Inflammatory macrophage (primary cell): ENCODE results near the gene CLCN7.
A peak's percentile ranks its signal among the peaks of the same experiment; 100 is the strongest.

Experiments used
- DNase-seq, 2 donors: peaks; one replicate each; pipeline ENCODE4 v3.0.0-alpha.2; 2020 to 2022

CLCN7 gene

DNA sequence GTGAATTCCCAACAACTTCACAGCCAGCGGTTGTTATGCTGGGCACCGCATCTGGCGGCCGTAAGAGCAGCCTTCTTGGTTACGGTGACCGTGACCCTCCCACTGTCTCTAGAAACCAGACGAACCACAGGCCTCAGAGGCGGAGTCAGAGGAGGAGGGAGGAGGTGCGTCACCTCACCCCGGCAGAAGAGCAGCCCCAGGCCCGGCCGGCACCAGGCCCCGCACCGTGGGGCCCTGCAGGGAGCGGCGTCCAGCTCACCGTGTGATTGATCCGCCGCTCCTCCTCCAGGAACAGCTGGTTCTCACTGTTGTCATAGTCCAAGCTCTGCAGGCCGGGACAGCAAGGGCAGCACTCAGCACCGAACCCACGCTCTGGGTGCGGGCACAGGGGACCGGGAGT is 13.7 kb downstream of the CLCN7 start:
- no peak for DNase-seq

DNA sequence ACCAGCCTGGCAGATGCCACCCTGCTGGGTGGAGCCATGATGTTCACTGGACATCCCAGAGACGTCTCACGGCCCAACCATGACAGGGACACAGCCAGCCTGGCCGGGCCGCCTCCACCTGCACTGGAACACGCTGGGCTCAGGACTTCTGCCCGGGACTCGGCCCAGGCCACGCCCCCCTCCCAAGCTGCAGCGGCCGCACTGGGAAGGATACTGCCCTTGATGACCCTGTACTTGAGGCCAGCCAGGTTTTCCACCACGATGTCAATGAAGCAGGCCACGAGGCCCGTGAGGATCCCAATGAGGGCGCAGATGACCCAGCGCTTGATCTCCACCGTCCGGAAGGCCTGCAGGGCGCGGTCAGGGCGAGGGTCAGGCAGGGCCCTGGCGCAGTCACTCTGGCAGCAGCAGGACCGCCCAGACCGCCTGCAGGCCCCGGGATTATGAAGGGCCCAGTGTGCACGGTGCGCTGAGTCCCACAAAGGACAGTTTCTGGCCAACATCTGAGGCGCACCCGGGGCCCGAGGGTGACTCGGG is 14.2 kb downstream of the CLCN7 start:
- DNase-seq: no peak

DNA sequence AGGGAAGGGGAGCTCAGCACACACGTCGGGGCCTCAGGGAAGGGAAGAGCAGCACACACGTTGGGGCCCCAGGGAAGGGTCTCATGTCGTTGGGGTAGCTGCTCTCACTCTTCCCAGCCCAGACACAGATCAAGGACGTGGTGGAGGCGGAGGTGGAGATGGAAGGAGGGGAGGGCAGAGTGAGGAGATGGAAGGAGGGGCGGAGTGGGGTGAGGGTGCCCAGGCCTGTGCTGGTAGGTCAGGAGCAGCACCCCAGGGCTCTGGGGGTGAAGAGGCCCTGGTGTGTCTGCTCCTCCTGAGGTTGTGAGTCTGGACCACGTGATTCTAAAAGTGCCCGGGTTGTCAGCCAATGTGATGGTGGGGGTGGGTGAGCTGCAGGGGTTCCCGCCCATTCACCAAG is 14.9 kb downstream of the CLCN7 start:
- DNase-seq: no peak

DNA sequence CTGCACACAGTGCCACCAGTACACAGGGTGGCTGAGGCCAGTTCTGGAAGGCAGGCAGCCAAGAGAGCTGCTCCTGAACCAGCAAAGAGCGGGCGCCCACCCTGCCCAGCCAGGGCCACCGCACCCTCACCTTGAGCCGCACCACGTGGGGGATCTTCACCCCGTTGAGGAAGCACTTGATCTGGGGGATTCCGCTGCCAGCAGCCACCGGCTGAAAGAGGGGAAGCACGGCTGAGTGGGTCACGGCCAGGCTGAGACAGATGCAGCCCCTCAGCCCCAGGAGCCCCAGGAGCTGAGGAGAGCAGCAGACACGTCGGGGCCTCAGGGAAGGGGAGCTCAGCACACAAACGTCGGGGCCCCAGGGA is 15.9 kb downstream of the CLCN7 start:
- no peak for DNase-seq

DNA sequence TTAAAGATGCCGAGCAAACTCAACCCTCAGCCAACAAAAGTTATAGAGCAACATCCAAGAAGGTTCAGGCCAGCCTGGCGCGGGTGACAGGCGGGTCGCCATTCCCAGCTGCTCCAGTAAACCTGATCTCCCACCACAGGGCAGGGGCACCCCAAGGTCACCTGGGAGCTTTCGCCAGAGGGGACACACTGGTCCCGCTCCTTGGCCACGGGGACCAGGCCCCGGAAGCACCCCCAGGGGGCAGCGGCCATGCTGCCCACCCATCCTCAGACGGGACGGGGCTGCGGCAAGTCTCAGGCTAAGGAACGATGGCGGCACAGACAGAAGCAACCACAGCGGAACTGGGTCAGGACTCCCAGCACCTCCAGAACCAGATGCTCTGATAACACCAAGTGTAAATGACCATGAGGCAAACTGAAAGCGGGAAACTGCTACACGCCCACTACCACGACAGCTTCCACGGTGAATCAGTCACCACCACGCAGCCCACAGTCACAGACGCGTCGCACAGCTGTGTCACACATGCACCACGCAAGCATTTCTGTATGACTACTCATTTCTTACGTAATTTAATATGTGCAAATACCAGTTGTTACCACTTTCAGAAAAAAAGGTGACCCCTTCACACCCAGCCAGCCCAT is 16.4 kb downstream of the CLCN7 start:
- DNase-seq: peak; percentile 65 to 91

DNA sequence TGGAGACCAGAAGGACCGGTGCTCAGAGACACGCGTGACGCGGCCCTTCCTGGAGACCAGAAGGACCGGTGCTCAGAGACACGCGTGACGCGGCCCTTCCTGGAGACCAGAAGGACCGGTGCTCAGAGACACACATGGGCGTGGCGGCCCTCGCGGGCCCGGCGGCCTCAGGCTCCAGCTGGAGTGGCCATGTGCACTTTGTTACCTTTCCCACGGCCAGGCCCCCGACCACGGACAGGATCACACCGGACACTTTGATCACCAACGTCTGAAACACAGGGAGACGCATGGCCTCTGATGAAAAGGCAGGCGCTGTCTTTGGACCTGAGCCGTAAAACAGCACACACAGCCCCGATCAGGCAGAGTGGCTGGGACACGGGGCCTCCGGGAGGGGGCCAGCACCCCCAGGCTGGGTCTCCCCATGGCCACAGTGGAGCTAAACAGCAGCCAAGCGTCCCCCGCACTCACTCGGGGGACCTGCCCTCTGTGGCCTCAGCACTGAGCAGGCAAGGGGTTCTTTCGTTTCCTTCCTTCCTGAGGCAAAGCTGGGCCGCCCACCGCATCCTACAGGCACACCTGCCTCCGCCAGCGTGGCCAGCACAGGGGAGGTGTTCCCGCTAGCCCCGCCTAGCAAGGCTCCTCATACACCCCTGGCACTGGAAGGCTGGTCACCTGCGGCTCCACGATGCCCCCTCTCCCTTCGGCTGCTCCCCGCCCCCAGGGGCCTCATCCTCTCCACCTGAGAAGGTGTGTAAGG is 17.2 kb downstream of the CLCN7 start:
- DNase-seq: no peak

DNA sequence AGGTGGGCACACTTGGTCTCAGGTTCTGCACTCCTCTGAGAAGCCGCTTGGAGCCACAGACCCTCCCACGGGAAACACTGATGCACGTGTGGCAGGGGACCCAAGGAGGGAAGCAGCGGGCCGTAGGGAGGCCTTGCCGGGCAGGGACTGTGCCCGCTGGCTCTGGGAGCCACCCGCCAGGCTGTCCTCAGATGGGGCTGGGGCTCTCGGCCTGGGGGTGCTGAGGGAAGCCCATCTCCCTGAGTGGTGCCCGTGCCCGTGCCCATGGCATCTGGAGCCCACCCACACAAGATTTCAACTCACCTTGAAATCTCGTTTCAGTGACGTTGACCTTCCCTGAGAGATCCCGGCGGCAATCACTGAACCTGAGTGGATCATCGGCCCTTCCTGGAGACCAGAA is 17.9 kb downstream of the CLCN7 start:
- DNase-seq: no peak

DNA sequence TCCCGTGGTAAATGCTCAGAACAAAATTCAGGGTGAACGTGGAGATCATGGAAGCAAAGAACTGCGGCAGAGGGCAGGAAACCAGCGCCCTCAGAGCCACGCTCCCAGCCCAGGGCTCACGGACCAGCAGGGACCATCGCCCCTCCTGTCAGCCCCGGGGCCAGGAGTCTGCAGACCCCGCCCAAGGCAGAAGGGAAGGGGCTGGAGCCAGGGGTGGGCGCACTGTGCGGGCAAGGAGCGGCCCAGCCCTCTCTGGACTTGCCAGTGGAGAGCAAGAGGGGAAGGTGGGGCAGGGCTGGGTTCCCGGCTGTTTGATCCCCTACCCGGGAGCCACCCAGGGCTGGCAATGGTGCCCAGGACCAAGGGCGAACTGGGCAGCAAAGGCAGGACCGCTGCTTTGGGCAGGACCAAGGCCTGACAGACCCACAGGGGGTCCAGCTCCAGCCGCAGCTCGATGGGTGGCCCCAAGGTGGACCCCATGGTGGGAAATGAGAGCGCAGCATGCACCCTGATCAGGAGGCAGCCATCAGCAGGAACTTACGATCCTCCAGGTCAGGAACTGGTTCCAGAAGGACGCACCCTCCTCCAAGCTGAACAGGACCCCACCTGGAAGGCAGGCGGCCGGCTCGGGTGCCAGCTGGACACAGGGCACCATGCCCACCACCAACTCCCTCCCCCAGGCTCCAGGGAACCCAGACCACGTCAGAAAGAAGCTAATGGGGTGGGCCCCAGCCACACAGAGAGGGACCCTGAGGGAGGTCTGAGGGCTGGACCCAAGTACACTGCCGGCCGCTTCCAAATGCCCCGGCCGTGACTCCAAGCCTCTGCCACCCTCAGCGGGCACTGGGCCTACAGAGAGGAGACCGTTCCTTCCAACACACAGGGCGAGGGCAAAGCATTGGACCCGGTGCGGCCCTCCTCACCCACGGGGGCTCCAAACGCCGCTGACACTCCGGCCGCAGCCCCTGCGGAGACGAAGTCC is 19.3 kb downstream of the CLCN7 start:
- no peak for DNase-seq

DNA sequence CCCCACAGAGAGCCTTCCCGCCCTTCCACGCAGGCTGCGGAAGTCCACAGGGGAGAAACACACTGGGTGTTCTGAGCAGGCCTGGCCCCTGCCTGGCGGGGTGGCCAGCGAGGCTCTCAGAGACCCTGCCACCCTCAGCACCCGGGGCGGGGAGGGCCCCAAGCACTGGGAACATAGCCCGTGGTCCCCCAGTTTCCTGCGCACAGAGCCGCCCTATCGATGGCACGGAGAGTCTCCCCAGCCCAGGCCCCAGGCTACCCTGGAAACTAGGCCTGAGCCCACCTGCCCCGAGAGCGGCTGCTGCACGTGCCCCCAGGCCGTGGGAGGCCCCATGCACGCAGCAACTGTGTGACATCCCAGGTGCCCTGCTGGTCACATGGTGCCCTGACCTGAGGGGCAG is 20.3 kb downstream of the CLCN7 start:
- DNase-seq: no peak

DNA sequence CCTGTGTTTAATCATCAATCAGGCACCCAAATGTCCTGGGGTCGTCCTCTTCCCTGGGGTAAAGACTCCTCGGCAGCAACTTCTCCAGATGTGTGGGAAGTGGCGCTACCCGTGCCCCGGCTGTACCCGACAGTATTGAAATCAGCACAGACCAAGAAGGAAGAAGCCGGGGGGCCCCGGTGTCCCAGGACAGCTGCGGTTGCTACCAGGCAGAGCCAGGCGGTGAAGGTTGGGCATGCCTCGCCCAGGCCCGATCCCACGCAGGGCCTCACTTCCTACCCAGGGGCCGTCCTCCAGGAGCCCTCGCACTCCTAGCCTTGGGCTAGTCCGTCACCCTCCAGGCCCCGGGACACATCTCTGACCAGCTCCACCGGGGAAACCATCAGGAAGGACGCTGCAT is 21.5 kb downstream of the CLCN7 start:
- DNase-seq: no peak

DNA sequence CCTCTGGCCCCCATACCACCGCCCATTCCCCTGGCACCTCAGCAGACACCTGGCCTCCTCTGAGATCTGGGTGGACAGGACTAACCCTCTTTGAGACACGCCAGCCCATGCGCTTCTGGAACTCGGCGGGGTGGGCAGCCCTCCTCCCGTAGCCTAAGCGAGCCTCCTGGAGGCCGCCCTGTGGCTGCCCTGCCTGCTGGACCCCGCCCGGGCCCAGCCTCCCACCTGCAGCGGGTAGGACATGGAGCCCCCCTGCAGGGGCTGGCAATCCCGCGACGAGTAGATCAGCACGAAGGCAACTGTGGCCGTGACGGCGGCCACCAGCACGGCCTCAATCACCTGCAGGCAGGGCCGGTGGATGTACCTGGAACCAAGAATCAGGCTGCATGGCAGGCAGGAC is 22.3 kb downstream of the CLCN7 start:
- no peak for DNase-seq

DNA sequence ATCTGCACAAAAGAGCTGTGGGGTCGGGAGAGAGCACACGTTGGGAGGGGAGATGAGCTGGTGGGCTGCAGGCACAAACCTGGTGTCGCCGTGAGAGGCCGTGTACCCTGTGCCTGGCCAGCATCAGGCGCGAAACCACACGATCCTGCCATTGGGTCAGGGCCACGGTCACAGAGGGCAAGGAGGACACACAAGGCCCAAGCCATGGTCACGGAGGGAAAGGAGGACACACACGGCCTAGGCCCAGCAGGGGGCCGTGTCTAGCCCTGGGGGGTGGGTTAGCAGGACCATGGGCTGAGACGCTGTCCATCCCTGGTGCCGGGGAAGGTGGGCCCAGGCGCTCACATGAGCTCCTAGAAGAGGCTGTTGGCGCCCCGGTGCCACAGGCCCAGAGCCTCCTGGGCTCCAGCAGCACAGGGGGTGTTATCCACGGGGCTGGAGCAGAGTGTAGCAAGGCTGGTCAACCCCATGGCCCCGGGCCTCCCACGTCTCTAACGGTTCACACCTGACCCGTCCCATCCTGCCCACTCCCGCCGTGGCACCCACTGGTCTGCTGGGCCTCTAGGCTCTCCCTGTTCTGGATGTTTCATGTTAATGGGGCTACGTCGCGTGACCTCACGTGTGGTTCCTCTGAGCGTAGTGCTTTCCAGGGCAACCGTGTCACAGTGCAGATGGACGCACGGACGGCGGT is 23.0 kb downstream of the CLCN7 start:
- DNase-seq: no peak

DNA sequence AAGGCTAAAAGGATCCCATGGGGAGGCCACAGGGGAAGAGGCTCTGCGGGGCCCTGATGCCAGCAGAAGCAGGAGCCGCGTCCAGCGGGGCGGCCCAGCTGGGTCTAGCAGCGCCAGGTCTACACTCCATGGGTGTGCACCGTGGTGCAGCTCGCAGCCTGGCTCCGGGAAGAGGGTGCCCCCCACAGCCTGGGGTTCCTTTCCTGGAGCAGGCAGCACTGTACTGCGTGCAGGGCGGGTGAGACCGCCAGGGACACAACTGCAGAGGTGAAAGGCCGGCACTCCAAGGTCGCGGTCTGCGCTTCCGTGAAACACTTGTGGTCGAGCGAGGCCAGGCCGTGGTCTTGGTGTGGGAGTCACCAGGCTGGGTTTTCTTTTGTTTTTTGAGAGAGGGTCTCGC is 24.0 kb downstream of the CLCN7 start:
- no peak for DNase-seq

DNA sequence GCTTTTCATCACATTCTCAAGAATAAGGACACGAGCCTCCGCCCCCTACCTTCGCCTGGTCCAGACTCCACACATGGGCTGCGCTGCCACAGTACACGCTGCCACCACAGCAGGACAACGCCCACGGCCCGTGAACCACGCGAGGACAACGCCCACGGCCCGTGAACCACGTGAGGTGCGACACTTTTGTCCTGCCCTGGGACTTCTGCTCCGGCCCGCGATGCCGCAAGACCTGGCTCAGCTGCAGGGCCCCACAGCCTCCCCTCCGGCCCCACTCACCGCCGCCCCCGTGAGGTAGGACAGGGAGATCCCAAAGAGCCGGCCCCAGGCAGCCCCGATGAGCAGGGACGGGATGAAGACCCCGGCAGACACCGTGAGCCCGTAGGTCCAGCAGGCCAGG is 24.6 kb downstream of the CLCN7 start:
- DNase-seq: peak in 1 of 2 donors; percentile 14

DNA sequence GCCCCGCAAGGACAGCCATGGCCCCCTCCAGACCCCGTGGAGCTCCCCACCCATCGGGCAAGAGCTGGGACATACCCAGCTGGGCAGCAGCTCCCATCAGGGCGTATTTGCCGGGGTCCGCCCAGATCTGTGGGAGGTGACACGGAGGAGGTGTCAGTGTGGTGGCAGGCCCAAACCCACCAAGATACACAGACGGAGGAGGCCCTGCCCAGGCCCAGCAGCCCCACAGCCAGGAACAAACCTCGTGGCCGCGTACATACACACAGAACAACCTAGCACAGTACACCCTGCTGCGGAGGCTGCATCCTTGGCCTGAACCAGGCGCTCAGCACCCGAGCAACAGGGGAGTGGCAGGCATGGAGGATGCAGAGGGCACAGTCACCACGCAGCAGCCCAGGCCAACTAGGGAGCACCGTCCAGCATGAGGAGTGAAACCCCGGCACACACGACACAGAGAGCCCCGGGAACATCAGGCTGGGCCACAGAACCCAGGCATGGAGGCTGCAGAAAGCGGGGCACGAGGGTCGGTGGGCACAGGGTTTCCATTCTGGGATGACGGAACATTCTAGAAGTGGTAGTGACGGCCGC is 25.5 kb downstream of the CLCN7 start:
- DNase-seq: no peak

DNA sequence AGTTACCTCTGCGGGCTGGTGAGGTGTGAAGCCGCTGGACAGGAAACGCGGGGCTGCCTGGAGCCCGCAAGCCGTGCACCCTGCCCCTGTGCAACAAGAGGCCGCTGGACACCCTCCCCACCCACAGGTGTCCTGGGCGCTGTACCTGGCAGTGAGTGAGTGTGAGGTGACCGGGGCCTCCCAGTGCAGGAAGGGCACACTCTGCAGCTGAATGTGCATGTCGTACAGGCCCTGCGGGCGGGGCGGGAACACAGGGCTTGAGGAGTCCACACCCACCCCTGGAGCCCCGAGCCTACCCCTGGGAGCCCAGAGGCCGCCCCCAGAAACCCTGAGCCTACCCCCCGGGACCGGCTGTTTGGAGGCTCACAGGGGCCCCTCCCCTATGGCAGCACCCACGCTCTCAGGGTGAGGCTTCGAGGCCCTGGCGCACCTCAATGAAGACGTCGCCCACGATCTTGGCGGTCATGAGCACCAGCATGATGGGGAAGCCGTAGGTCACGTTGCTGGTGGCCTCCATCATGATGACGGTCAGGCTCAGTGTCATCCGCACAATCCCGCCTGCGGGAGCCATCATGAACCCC is 26.2 kb downstream of the CLCN7 start:
- DNase-seq: no peak

DNA sequence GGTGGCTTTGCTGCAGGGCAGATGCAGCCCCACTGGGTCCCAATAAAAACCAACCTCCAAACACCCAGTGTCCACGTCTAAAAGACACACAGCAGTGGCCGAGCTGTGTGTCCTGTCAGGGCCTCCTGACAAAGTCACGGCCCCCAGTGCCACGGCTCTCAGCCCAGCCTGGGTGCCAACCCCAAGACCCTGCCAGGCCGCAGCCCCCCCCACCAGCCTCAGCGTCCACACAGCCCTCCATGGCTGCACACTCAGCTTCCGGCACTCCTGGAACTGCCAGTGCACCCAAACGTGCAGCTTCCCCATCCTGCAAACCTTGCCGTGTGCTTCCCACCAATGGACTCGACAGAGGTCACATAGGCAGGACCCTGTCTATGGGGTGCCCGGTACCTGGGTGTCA is 26.9 kb downstream of the CLCN7 start:
- DNase-seq: no peak

DNA sequence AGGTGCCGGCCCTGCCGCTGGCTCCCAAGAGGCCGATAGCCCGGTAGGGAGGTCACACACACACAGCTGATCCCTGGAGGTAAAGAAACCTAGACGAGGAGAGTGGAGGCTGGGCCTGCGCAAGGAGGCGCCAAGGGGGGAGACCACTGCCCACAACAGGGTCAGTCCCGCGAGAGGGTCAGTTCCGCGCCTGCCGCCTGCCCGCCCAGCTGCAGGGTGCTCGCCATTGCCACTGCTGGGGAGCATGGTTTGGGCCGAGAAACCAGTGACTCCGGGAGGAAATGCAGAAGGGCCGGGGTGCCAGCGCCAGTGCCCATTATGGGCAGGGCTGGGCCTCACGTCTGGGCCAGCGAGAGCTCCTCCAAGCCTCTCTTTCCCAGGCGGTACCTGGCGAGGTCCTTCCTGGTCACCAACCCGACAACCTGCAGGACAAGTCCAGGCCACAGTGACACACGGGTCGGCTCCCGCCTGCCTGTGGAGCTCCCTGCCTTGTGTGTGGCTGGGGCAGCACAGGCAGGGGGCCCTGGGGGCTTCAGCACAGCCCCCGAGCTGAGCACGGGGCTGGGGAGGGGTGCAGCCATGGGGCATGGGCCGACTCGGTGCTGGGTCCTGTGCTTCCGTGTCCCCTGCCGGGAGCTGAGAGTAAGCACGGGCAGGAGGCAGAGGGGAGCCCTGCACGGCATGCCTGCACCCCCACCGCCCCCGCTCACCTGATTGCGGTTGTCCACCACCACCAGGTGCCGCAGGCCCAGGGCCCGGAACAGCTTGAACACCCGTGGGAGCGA is 28.3 kb downstream of the CLCN7 start:
- DNase-seq: no peak

DNA sequence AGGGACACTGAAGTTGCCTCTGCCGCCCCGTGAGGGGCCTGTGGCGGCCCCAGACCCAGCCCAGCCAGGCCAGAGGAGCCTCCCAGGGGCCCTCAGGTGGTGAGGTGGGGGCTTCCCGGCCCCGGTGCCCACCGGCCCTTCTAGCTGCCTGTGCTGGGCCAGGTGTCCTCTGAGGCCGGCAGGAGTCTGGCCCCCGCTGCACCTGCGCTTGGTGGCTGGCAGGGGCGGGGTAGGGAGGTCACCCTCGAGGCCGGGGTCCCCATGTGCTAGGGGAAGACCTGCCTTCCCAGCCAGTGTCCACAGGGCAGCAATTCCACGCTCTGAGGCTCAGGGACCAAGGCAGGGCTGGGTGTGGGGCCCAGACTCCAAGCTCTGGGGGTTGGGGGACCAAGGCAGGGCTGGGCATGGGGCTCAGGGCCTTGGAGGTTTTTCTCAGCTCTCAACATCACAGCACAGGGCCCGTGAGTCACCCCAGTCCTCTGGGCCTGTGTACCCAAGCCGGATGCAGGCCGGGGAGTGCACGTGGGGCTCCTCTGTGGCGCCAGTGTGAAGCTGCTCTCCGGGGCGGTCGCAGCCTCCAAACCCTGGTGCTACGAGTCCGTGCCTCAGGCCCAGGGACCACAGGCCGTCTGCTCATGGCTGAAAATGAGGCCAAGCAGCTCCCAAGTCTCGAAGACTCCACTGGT is 29.2 kb downstream of the CLCN7 start:
- DNase-seq: no peak
